ENCODE measurements around the gene SPOCK1. TPM values are rescaled to one million over a fixed set of nuclear protein-coding genes. Genes with fewer than 3 reads are reported as not detected.
"Not testable (repeated sequence)": the region's sequence is repeated elsewhere in the genome, so short reads cannot be mapped to it uniquely, and the experiment has no call there.

The SPOCK1 gene
- total and polyA plus RNA-seq, 12 donors = 13.7 to 70.3 (median 28.6) TPM

DNA sequence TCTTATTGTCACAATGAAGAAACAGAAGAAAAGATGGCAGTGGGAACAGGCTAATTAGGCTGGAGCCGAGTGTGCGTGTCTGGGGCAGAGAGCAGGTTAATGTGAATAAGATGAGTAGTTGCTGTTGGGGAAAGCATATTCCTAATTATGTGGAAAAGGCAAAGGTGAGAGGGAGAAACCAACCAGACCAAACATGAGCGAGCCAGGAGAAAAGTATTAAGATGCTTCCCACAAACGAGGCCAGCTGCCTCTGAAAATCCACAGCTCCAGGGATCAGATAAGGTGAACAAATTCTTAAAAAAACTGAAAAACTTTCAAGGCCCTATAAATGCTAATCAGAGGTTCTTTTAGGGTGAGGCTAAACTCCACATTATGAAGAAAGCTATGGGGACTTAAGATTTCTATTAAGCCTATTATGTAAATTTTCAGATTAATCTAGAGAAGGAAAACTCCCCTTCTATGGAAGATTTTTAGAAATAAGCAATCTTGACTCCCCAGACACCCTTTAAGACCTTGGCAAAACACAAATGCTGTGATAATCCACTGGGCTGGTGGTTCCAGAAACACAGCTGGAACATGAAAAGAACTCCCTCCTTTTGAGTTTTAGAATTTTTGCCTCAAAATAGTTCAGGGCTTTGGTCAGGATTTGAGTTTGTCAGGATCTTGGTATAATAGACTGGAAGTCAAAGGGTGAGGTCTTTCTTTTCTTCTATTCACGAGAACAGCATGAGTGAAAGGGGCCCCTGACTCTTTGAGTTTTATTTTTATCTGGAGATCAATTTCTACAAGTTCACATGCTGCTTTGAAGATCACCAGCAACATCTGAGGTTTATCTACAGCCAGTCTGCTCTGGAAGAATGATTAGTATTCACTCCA is 238.1 kb downstream of the SPOCK1 start:
- H3K36me3 ChIP-seq = no peaks in the 10 kb centered on the region
- ATAC-seq (peak in 4 of 8 donors; percentile 31 to 40 (median 34)), DNase-seq (no peak)
- H3K27me3 ChIP-seq = no peaks in the 10 kb centered on the region
- intact Hi-C loops (cut with DNase I) = no loop called here
- TF ChIP-seq, protein P1, sequence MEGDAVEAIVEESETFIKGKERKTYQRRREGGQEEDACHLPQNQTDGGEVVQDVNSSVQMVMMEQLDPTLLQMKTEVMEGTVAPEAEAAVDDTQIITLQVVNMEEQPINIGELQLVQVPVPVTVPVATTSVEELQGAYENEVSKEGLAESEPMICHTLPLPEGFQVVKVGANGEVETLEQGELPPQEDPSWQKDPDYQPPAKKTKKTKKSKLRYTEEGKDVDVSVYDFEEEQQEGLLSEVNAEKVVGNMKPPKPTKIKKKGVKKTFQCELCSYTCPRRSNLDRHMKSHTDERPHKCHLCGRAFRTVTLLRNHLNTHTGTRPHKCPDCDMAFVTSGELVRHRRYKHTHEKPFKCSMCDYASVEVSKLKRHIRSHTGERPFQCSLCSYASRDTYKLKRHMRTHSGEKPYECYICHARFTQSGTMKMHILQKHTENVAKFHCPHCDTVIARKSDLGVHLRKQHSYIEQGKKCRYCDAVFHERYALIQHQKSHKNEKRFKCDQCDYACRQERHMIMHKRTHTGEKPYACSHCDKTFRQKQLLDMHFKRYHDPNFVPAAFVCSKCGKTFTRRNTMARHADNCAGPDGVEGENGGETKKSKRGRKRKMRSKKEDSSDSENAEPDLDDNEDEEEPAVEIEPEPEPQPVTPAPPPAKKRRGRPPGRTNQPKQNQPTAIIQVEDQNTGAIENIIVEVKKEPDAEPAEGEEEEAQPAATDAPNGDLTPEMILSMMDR (IDR thresholded peaks at IDR 0.05) = no peak
- H3K4me3 ChIP-seq = no peak overlapping the region
- peaks cover 0 to 24% (median 8%) of the 10 kb centered on the region in 9 donors for H3K4me1 ChIP-seq
- no peaks in the 10 kb centered on the region for H3K9me3 ChIP-seq
- H3K27ac ChIP-seq = peak overlapping the region in 5 of 10 donors; percentile 5 to 34 (median 11)
- WGBS, 2 donors = 68 to 71% methylated on average over 5 of the region's 5 CpGs

- DNase-seq; H3K27ac ChIP-seq; H3K36me3 ChIP-seq; H3K4me3 ChIP-seq; H3K9me3 ChIP-seq; H3K27me3 ChIP-seq; intact Hi-C loops (cut with DNase I); ATAC-seq: not testable (repeated sequence)
- H3K4me1 ChIP-seq = peaks cover 0 to 30% (median 11%) of the 10 kb centered on the region in 9 donors
- WGBS, 2 donors = 90% methylated on average over 2 of the region's 2 CpGs
Observed at GRCh38 chr5:137259115-137259514, 240.0 kb downstream of the SPOCK1 start.

DNA sequence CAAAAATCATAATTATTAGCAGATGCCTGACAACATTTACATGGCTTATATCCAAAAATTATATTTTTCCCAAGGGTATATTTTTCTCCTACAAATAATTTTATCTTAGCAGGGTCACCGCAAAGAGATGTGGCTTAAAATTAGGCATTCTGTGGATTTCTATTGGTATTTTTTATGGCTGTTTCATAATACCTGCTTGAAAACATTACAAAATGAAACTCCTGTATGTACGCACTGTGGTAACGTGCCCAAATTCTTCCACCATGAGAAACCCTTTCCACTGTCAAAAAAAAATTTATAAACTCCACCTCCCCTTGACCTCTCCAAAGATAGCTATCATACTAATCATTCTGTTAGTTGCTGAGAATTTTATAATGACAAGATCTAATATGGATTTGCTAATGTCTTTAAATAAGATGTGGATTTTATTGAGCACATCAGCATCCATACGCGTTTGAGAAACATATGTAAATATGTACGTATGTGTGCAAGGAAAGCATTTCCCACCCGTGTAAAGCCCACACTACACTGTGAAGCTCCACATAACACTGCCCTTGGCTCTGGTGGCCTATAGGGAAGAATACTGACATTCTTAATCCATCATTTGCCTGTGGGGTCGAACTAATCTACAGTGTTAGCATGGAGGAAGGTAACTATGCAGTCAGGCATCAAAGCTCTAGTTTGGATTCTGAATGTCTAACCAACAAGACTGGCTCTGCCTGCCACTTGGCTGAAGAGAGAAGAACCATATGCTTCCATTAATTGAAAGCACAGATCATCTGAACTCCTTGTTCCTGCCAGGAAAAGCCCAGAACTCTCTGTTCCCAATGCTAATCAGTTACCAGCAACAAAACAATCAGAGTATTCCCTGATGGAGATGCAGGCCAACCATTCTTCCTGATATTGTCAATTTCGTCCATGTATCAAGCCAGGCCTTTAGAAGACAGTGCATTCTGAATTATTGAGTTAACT is 244.7 kb downstream of the SPOCK1 start:
- Histone ChIP-seq H3K9me3 (no peaks in the 10 kb centered on the region), H3K27ac (peak overlapping the region in 5 of 10 donors; percentile 26 to 62 (median 41)), H3K36me3 (no peaks in the 10 kb centered on the region), H3K27me3 (no peaks in the 10 kb centered on the region), H3K4me1 (peaks cover 0 to 34% (median 16%) of the 10 kb centered on the region in 9 donors), H3K4me3 (no peak overlapping the region)
- intact Hi-C loops (cut with DNase I) = no loop called here
- TF ChIP-seq, protein P1 (IDR thresholded peaks at IDR 0.05) = no peak
- ATAC-seq (peak in 6 of 8 donors; percentile 39 to 82 (median 63)), DNase-seq (no peak)
- WGBS, 2 donors = 63 to 74% methylated on average over 9 of the region's 9 CpGs

DNA sequence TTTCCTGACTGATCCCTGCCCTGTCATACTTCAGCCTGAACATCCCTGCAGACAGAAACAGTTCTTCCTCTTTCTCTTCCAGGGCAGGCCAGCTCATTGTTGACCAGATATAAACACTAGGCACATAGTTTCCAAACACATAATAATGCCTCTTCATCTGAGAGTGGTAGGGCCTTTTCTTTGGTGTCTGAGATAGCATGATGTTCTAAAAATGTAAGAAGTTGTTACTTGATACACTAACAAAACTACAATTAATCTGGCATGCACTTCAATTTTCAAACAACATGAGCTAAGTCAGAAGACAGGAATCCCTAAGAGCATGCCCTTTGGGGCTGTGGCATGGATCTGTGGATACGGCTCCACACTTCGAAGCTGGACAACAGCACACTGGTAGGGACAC is 246.6 kb downstream of the SPOCK1 start:
- Histone ChIP-seq H3K36me3 (no peaks in the 10 kb centered on the region), H3K27me3 (no peaks in the 10 kb centered on the region), H3K4me1 (peaks cover 0 to 34% (median 16%) of the 10 kb centered on the region in 9 donors), H3K4me3 (no peak overlapping the region), H3K27ac (no peak overlapping the region), H3K9me3 (no peaks in the 10 kb centered on the region)
- WGBS, 2 donors = 97 to 98% methylated on average over 2 of the region's 2 CpGs
- DNase-seq (no peak), ATAC-seq (no peak)
- TF ChIP-seq, protein P1 (IDR thresholded peaks at IDR 0.05) = no peak
- intact Hi-C loops (cut with DNase I) = no loop called here
